Caco-2 (cell line): ENCODE data around the gene TLNRD1. TPM values are rescaled to one million over a fixed set of nuclear protein-coding genes. Genes with fewer than 3 reads are reported as not detected.

Experiments
- BruUV-seq: library from RNA; stranded (reverse); fragments of 400-500 nt; replicated peaks from 2 replicates; lab custom pipeline; 2021; lab: Mats Ljungman, UMichigan
- CTCF ChIA-PET: fragments of 300-600 bp; sonication (Branson Sonifier 250); formaldehyde crosslinking; loops from one replicate; lab custom pipeline; 2022; ENCODE audit warnings: antibody characterized with exemption; lab: Charles Lee
- POLR2A ChIA-PET: fragments of 300-600 bp; sonication (Branson Sonifier 250); formaldehyde crosslinking; loops from one replicate; lab custom pipeline; 2022; ENCODE audit warnings: antibody characterized with exemption; lab: Charles Lee
- DNase-seq, 2 experiments: peaks; one replicate each; pipeline versions ENCODE4 v3.0.0 to v3.0.0-alpha.2; 2020 to 2022
- H3K27me3 ChIP-seq: replicated peaks from 2 replicates; pipeline ENCODE4 v1.6.0; 2011; ENCODE audit warnings: low read length; ENCODE audit not compliant: control insufficient read depth, insufficient read depth
- H3K36me3 ChIP-seq: 2 replicates; pipeline ENCODE4 v1.5.1; 2011; ENCODE audit warnings: low read length; ENCODE audit not compliant: control insufficient read depth, insufficient read depth
- H3K4me1 ChIP-seq: fragments of 250-450 bp; sonication (Bioruptor Pico); 2 replicates; pipeline ENCODE4 v1.5.1; 2020; ENCODE audit warnings: mild to moderate bottlenecking
- H3K4me3 ChIP-seq: 2 replicates; pipeline ENCODE4 v1.5.1; 2011; ENCODE audit warnings: low read depth, mild to moderate bottlenecking, control low read depth, low read length
- H3K9me3 ChIP-seq: fragments of 250-450 bp; sonication (Bioruptor Pico); 2 replicates; pipeline ENCODE4 v1.5.1; 2020; ENCODE audit warnings: mild to moderate bottlenecking, moderate library complexity
- H3K27ac Mint-ChIP-seq: one replicate; pipeline ENCODE4 v1.8.0; 2022; ENCODE audit warnings: mixed read lengths; ENCODE audit not compliant: unreplicated experiment
- H3K27me3 Mint-ChIP-seq: one replicate; pipeline ENCODE4 v1.8.0; 2022; ENCODE audit warnings: mixed read lengths; ENCODE audit not compliant: insufficient read depth, unreplicated experiment
- H3K36me3 Mint-ChIP-seq: one replicate; pipeline ENCODE4 v1.8.0; 2022; ENCODE audit warnings: mild to moderate bottlenecking, mixed read lengths; ENCODE audit not compliant: insufficient read depth, unreplicated experiment
- H3K4me1 Mint-ChIP-seq: one replicate; pipeline ENCODE4 v1.8.0; 2022; ENCODE audit warnings: low read depth, mixed read lengths; ENCODE audit not compliant: unreplicated experiment
- H3K4me3 Mint-ChIP-seq: one replicate; pipeline ENCODE4 v1.8.0; 2022; ENCODE audit warnings: mild to moderate bottlenecking, moderate library complexity, mixed read lengths; ENCODE audit not compliant: unreplicated experiment
- H3K9me3 Mint-ChIP-seq: one replicate; pipeline ENCODE4 v1.8.0; 2022; ENCODE audit warnings: mixed read lengths; ENCODE audit not compliant: unreplicated experiment
- intact Hi-C: fragments of 100-400 bp; cut with micrococcal nuclease; formaldehyde crosslinking; loops from one replicate; pipeline ENCODE4 v1.10.0; 2022; ENCODE audit not compliant: unreplicated experiment
- total RNA-seq: library from RNA; stranded (reverse); gene quantifications from 2 replicates; pipeline ENCODE4 v1.2.3, GENCODE V29; 2022
- TF ChIP-seq, protein P1 (sequence below), 2 experiments: fragments of 200-600 bp in 1 of 2; IDR thresholded peaks; 1 replicate in 1 of 2; 2 replicates in 1 of 2; pipeline versions ENCODE4 v1.5.1 to v1.8.0; 2011 to 2022; ENCODE audit warnings: antibody characterized with exemption in 1 of 2, control low read depth in 1 of 2, inconsistent platforms in 1 of 2, low read depth in 1 of 2, low read length in 1 of 2, mild to moderate bottlenecking in 1 of 2, moderate library complexity in 1 of 2; ENCODE audit not compliant: insufficient read depth in 1 of 2, severe bottlenecking in 1 of 2, unreplicated experiment in 1 of 2

TLNRD1 gene
- total RNA-seq, 1 experiment from 2014 or later: 13.7 TPM

DNA sequence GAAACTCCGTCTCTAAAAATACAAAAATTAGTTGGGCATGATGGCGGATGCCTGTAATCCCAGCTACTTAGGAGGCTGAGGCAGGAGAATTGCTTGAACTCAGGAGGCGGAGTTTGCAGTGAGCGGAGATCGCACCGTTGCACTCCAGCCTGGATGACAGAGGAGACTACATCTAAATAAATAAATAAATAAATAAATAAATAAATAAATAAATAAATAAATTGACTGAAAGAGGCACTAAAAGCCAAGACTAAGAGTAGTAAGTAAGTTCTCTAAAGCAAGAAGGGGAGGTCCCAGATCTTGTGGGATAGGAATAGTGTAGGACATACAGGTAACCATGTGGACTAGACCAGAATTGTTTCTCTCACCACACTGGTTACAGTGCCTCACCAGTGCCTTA, 40.0 kb downstream of the TLNRD1 start:
- CTCF ChIA-PET: no interaction called here
- Histone ChIP-seq H3K9me3 (no peaks in the 10 kb centered on the region), H3K36me3 (no peaks in the 10 kb centered on the region), H3K27me3 (no peaks in the 10 kb centered on the region; the same call in 1 of the 2 replicates), H3K4me1 (no peaks in the 10 kb centered on the region), H3K4me3 (no peak overlapping the region)
- H3K36me3 Mint-ChIP-seq: no peaks in the 10 kb centered on the region
- no TSS peak for BruUV-seq
- POLR2A ChIA-PET: no interaction called here
- DNase-seq: no peak
- no peak overlapping the region for H3K27ac Mint-ChIP-seq
- peaks cover 2% of the 10 kb centered on the region for H3K27me3 Mint-ChIP-seq
- TF ChIP-seq, protein P1, sequence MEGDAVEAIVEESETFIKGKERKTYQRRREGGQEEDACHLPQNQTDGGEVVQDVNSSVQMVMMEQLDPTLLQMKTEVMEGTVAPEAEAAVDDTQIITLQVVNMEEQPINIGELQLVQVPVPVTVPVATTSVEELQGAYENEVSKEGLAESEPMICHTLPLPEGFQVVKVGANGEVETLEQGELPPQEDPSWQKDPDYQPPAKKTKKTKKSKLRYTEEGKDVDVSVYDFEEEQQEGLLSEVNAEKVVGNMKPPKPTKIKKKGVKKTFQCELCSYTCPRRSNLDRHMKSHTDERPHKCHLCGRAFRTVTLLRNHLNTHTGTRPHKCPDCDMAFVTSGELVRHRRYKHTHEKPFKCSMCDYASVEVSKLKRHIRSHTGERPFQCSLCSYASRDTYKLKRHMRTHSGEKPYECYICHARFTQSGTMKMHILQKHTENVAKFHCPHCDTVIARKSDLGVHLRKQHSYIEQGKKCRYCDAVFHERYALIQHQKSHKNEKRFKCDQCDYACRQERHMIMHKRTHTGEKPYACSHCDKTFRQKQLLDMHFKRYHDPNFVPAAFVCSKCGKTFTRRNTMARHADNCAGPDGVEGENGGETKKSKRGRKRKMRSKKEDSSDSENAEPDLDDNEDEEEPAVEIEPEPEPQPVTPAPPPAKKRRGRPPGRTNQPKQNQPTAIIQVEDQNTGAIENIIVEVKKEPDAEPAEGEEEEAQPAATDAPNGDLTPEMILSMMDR (IDR thresholded peaks at IDR 0.05; ENCODE audit: insufficient read depth in 1 of 2, low read depth in 1 of 2, low read length in 1 of 2, severe bottlenecking in 1 of 2, unreplicated experiment in 1 of 2): no peak
- no peaks in the 10 kb centered on the region for H3K9me3 Mint-ChIP-seq
- intact Hi-C loops: no loop called here
- no peak overlapping the region for H3K4me3 Mint-ChIP-seq
- H3K4me1 Mint-ChIP-seq: peaks cover 6% of the 10 kb centered on the region

DNA sequence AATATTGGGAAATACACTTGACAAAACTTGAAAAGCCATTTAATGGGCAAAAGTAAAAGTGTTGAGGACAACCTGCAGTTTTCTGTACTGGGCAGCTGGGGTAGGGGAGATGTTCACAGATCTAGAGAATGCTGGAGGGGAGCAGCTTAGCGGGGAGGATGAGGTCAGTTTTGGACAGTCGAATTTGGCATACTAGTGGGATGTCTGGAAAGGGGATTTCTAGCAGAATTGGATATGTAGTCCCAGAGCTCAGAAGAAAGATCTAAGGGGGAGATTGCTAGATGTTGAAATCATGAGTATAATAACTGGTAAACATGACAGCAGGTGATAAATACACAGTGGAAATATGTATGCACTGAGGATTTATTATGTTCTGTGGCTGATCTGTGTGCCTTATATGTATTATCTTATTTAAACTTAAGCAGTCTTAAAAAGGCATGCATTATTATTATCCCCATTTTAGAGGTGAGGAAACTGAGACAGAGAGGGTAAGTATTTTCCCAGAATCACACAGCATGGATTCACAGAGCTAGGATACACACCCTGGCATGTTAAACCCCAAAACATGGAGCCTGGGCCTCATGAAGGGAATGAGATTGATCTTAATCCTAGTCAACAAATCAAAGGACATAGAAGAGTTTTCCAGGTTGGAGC, 42.7 kb downstream of the TLNRD1 start:
- Histone ChIP-seq H3K9me3 (no peaks in the 10 kb centered on the region), H3K4me3 (no peak overlapping the region), H3K36me3 (no peaks in the 10 kb centered on the region), H3K4me1 (no peaks in the 10 kb centered on the region), H3K27me3 (no peaks in the 10 kb centered on the region; the same call in 1 of the 2 replicates)
- H3K9me3 Mint-ChIP-seq: no peaks in the 10 kb centered on the region
- H3K27ac Mint-ChIP-seq: no peak overlapping the region
- BruUV-seq: no TSS peak
- CTCF ChIA-PET: no interaction called here
- intact Hi-C loops: no loop called here
- peaks cover 5% of the 10 kb centered on the region for H3K27me3 Mint-ChIP-seq
- H3K36me3 Mint-ChIP-seq: no peaks in the 10 kb centered on the region
- TF ChIP-seq, protein P1 (IDR thresholded peaks at IDR 0.05; ENCODE audit: insufficient read depth in 1 of 2, low read depth in 1 of 2, low read length in 1 of 2, severe bottlenecking in 1 of 2, unreplicated experiment in 1 of 2): no peak
- H3K4me3 Mint-ChIP-seq: no peak overlapping the region
- DNase-seq: no peak
- H3K4me1 Mint-ChIP-seq: peaks cover 6% of the 10 kb centered on the region
- POLR2A ChIA-PET: no interaction called here

DNA sequence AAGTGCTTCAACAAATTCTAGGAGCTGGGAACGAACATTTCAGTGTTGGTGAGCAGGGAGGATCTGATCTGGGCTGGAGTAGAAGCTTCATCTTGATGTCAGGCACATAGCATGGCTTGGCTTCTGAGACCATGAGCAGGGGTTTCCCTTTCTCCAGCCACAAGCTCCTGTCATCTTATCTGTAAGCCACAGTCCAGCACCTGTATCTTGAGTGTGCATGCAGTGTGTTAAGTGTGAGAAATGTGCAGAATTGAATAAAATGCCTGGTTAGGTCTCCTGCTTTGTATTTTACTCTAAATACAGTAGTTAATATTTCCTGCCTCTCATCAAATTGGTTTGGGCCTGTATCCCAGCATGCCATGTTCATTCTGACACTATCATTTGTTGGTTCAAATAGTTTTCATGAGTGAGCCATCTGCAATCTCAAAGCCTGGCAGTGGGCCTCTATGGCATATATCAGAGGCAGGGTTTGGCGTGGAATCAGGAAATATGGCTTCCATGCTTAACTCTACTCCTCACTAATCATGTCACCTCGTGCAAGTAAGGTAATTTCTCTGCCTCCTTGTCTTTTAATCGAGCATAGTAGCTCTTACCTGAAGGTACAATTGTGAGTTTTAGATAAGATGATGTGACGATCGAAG, 43.3 kb downstream of the TLNRD1 start:
- TF ChIP-seq, protein P1 (IDR thresholded peaks at IDR 0.05; ENCODE audit: insufficient read depth in 1 of 2, low read depth in 1 of 2, low read length in 1 of 2, severe bottlenecking in 1 of 2, unreplicated experiment in 1 of 2): no peak
- Mint-ChIP-seq H3K27me3 (peaks cover 5% of the 10 kb centered on the region), H3K4me3 (no peak overlapping the region), H3K4me1 (peaks cover 4% of the 10 kb centered on the region), H3K27ac (no peak overlapping the region), H3K9me3 (no peaks in the 10 kb centered on the region), H3K36me3 (no peaks in the 10 kb centered on the region)
- POLR2A ChIA-PET: no interaction called here
- no TSS peak for BruUV-seq
- intact Hi-C loops: no loop called here
- Histone ChIP-seq H3K4me1 (no peaks in the 10 kb centered on the region), H3K27me3 (no peaks in the 10 kb centered on the region; the same call in 1 of the 2 replicates), H3K4me3 (no peak overlapping the region), H3K36me3 (no peaks in the 10 kb centered on the region), H3K9me3 (no peaks in the 10 kb centered on the region)
- no peak for DNase-seq
- CTCF ChIA-PET: no interaction called here
